ENCODE measurements around the gene DPP4. TPM values are rescaled to one million over a fixed set of nuclear protein-coding genes. Genes with fewer than 3 reads are reported as not detected.

Gene DPP4
- total RNA-seq, 1 experiment from 2014 or later, result 23.3 TPM

GRCh38 chr2:162000431-162000830, 73.6 kb downstream of the DPP4 start:
- no peak overlapping the region for H3K9ac ChIP-seq (ENCODE audit: low read length)
- no peaks in the 10 kb centered on the region for H3F3A ChIP-seq (ENCODE audit: low read length, unreplicated experiment)
- H3K9me2 ChIP-seq (replicated peaks; ENCODE audit: low read length), result no peaks in the 10 kb centered on the region
- ATAC-seq (no peak), DNase-seq (no peak)
- ChIA-PET CTCF (no interaction called here), POLR2A (ENCODE audit: unreplicated experiment) (no interaction called here)
- peaks cover 6% of the 10 kb centered on the region for H3K4me1 ChIP-seq (ENCODE audit: insufficient read depth, low read length)
- no peak overlapping the region for H2AFZ ChIP-seq (ENCODE audit: low read length)
- H3K79me2 ChIP-seq (ENCODE audit: low read length), result no peaks in the 10 kb centered on the region
- H3K4me2 ChIP-seq (ENCODE audit: low read length), result no peak overlapping the region
- no peaks in the 10 kb centered on the region for H3K36me3 ChIP-seq (ENCODE audit: low read depth, low read length)
- no peak overlapping the region for H3K27ac ChIP-seq (ENCODE audit: low read length)
- no peaks in the 10 kb centered on the region for H3K9me3 ChIP-seq (ENCODE audit: low read length)
- no TSS peak for BruUV-seq (replicated peaks)
- H3K27me3 ChIP-seq (ENCODE audit: low read length), result no peaks in the 10 kb centered on the region
- intact Hi-C loops (cut with micrococcal nuclease), result no loop called here
- TF ChIP-seq EZH2phosphoT487 (IDR thresholded peaks at IDR 0.05; ENCODE audit: borderline replicate concordance, low read length) (no peak), EZH2 (IDR thresholded peaks at IDR 0.05; ENCODE audit: low read length, unreplicated experiment) (no peak), CTCF (conservative IDR thresholded peaks at IDR 0.05; ENCODE audit: low read depth, low read length) (no peak)
- no peak overlapping the region for H3K4me3 ChIP-seq (ENCODE audit: low read length)
- no peaks in the 10 kb centered on the region for H4K20me1 ChIP-seq (ENCODE audit: low read length)

GRCh38 chr2:161999321-161999720, 74.7 kb downstream of the DPP4 start:
- Histone ChIP-seq H4K20me1 (ENCODE audit: low read length) (no peaks in the 10 kb centered on the region), H3K4me3 (ENCODE audit: low read length) (no peak overlapping the region), H3K4me1 (ENCODE audit: insufficient read depth, low read length) (peaks cover 8% of the 10 kb centered on the region), H3K79me2 (ENCODE audit: low read length) (no peaks in the 10 kb centered on the region), H3K27ac (ENCODE audit: low read length) (no peak overlapping the region), H3K36me3 (ENCODE audit: low read depth, low read length) (no peaks in the 10 kb centered on the region), H2AFZ (ENCODE audit: low read length) (no peak overlapping the region), H3K4me2 (ENCODE audit: low read length) (no peak overlapping the region), H3K9me3 (ENCODE audit: low read length) (no peaks in the 10 kb centered on the region), H3K9ac (ENCODE audit: low read length) (no peak overlapping the region), H3K9me2 (replicated peaks; ENCODE audit: low read length) (no peaks in the 10 kb centered on the region), H3K27me3 (ENCODE audit: low read length) (no peaks in the 10 kb centered on the region), H3F3A (ENCODE audit: low read length, unreplicated experiment) (no peaks in the 10 kb centered on the region)
- BruUV-seq (replicated peaks), result no TSS peak
- intact Hi-C loops (cut with micrococcal nuclease), result no loop called here
- ChIA-PET POLR2A (ENCODE audit: unreplicated experiment) (no interaction called here), CTCF (no interaction called here)
- DNase-seq, result no peak
- no peak for TF ChIP-seq CTCF (conservative IDR thresholded peaks at IDR 0.05; ENCODE audit: low read depth, low read length)
- no peak for TF ChIP-seq EZH2phosphoT487 (IDR thresholded peaks at IDR 0.05; ENCODE audit: borderline replicate concordance, low read length)
- no peak for TF ChIP-seq EZH2 (IDR thresholded peaks at IDR 0.05; ENCODE audit: low read length, unreplicated experiment)
- no peak for ATAC-seq

- POLR2A ChIA-PET (ENCODE audit: unreplicated experiment), result no interaction called here
- ATAC-seq (no peak), DNase-seq (no peak)
- Histone ChIP-seq H2AFZ (ENCODE audit: low read length) (no peak overlapping the region), H3K9me3 (ENCODE audit: low read length) (no peaks in the 10 kb centered on the region), H3K36me3 (ENCODE audit: low read depth, low read length) (no peaks in the 10 kb centered on the region), H3K4me3 (ENCODE audit: low read length) (no peak overlapping the region), H3K9ac (ENCODE audit: low read length) (no peak overlapping the region), H3K9me2 (replicated peaks; ENCODE audit: low read length) (no peaks in the 10 kb centered on the region), H3K4me2 (ENCODE audit: low read length) (no peak overlapping the region), H3K4me1 (ENCODE audit: insufficient read depth, low read length) (peaks cover 8% of the 10 kb centered on the region), H3F3A (ENCODE audit: low read length, unreplicated experiment) (no peaks in the 10 kb centered on the region), H4K20me1 (ENCODE audit: low read length) (no peaks in the 10 kb centered on the region), H3K27ac (ENCODE audit: low read length) (no peak overlapping the region), H3K79me2 (ENCODE audit: low read length) (no peaks in the 10 kb centered on the region), H3K27me3 (ENCODE audit: low read length) (no peaks in the 10 kb centered on the region)
- CTCF ChIA-PET, result no interaction called here
- no TSS peak for BruUV-seq (replicated peaks)
- TF ChIP-seq EZH2phosphoT487 (IDR thresholded peaks at IDR 0.05; ENCODE audit: borderline replicate concordance, low read length), result no peak
- no peak for TF ChIP-seq CTCF (conservative IDR thresholded peaks at IDR 0.05; ENCODE audit: low read depth, low read length)
- no peak for TF ChIP-seq EZH2 (IDR thresholded peaks at IDR 0.05; ENCODE audit: low read length, unreplicated experiment)
- intact Hi-C loops (cut with micrococcal nuclease), result no loop called here
Observed at GRCh38 chr2:161998857-161999256, 75.2 kb downstream of the DPP4 start.

All from PC-3 (cell line).